Measurements from ENCODE around the gene ZFPM1. TPM values are rescaled to one million over a fixed set of nuclear protein-coding genes. Genes with fewer than 3 reads are reported as not detected.

ZFPM1 gene
- total RNA-seq, 2 experiments from 2014 or later, result 2.1 to 14.2 TPM

GRCh38 chr16:88548131-88548874 is 95.2 kb downstream of the ZFPM1 start:
- Histone ChIP-seq H2AFZ (ENCODE audit: low read length) (no peak overlapping the region), H3K9me3 (ENCODE audit: low read length) (peaks cover 8% of the 10 kb centered on the region; the same call in 1 of the 2 replicates), H3K4me1 (ENCODE audit: insufficient read depth, low read length, poor library complexity, severe bottlenecking) (peaks cover 37% of the 10 kb centered on the region), H3K4me2 (ENCODE audit: low read length) (no peak overlapping the region), H4K20me1 (ENCODE audit: insufficient read depth, low read length) (no peaks in the 10 kb centered on the region), H3K27ac (ENCODE audit: low read depth, low read length, poor library complexity, severe bottlenecking) (no peak overlapping the region), H3K36me3 (ENCODE audit: insufficient read depth, low read length) (no peaks in the 10 kb centered on the region), H3K4me3 (ENCODE audit: low read depth, low read length, poor library complexity, severe bottlenecking) (no peak overlapping the region), H3K9me2 (ENCODE audit: insufficient read depth, low read length) (no peaks in the 10 kb centered on the region), H3K79me2 (ENCODE audit: insufficient read depth, low read depth, low read length) (no peaks in the 10 kb centered on the region)
- intact Hi-C loops (cut with micrococcal nuclease; ENCODE audit: unreplicated experiment), result no loop called here
- DNase-seq (ENCODE audit: low spot score), result no peak
- POLR2A ChIA-PET, result no interaction called here
- TF ChIP-seq EZH2phosphoT487 (IDR thresholded peaks at IDR 0.05; ENCODE audit: borderline replicate concordance, low read depth, low read length), result no peak
- TF ChIP-seq CTCF (conservative IDR thresholded peaks at IDR 0.05; ENCODE audit: low read length), result no peak
- no TSS peak for BruUV-seq (replicated peaks)
- CTCF ChIA-PET (ENCODE audit: unreplicated experiment), result no interaction called here

- BruUV-seq (replicated peaks), result no TSS peak
- no peak overlapping the region for H3K4me3 ChIP-seq (ENCODE audit: low read depth, low read length, poor library complexity, severe bottlenecking)
- DNase-seq (ENCODE audit: low spot score), result no peak
- no peak overlapping the region for H3K4me2 ChIP-seq (ENCODE audit: low read length)
- no peaks in the 10 kb centered on the region for H3K36me3 ChIP-seq (ENCODE audit: insufficient read depth, low read length)
- 0 out of 2 replicates have a peak, but pooled peaks cover 3% of the 10 kb centered on the region for H3K9me3 ChIP-seq (ENCODE audit: low read length)
- intact Hi-C loops (cut with micrococcal nuclease; ENCODE audit: unreplicated experiment), result no loop called here
- H3K27ac ChIP-seq (ENCODE audit: low read depth, low read length, poor library complexity, severe bottlenecking), result no peak overlapping the region
- H3K79me2 ChIP-seq (ENCODE audit: insufficient read depth, low read depth, low read length), result no peaks in the 10 kb centered on the region
- peaks cover 44% of the 10 kb centered on the region for H3K4me1 ChIP-seq (ENCODE audit: insufficient read depth, low read length, poor library complexity, severe bottlenecking)
- CTCF ChIA-PET (ENCODE audit: unreplicated experiment), result no interaction called here
- no peak for TF ChIP-seq CTCF (conservative IDR thresholded peaks at IDR 0.05; ENCODE audit: low read length)
- no peak for TF ChIP-seq EZH2phosphoT487 (IDR thresholded peaks at IDR 0.05; ENCODE audit: borderline replicate concordance, low read depth, low read length)
- no peaks in the 10 kb centered on the region for H4K20me1 ChIP-seq (ENCODE audit: insufficient read depth, low read length)
- POLR2A ChIA-PET, result no interaction called here
- no peak overlapping the region for H2AFZ ChIP-seq (ENCODE audit: low read length)
- H3K9me2 ChIP-seq (ENCODE audit: insufficient read depth, low read length), result no peaks in the 10 kb centered on the region
Observed at GRCh38 chr16:88548985-88549384, 95.9 kb downstream of the ZFPM1 start.

GRCh38 chr16:88549671-88550245 is 96.7 kb downstream of the ZFPM1 start:
- H3K27ac ChIP-seq (ENCODE audit: low read depth, low read length, poor library complexity, severe bottlenecking), result no peak overlapping the region
- no TSS peak for BruUV-seq (replicated peaks)
- no peaks in the 10 kb centered on the region for H4K20me1 ChIP-seq (ENCODE audit: insufficient read depth, low read length)
- no peaks in the 10 kb centered on the region for H3K79me2 ChIP-seq (ENCODE audit: insufficient read depth, low read depth, low read length)
- peak overlapping the region; percentile 13; the same call in 1 of the 2 replicates for H2AFZ ChIP-seq (ENCODE audit: low read length)
- no peaks in the 10 kb centered on the region for H3K36me3 ChIP-seq (ENCODE audit: insufficient read depth, low read length)
- intact Hi-C loops (cut with micrococcal nuclease; ENCODE audit: unreplicated experiment), result loop anchor here (10.0 kb wide), 2 partner anchors 595 to 845 kb away; partner anchors contain the start of gene BANP
- peaks cover 51% of the 10 kb centered on the region for H3K4me1 ChIP-seq (ENCODE audit: insufficient read depth, low read length, poor library complexity, severe bottlenecking)
- H3K4me2 ChIP-seq (ENCODE audit: low read length), result peak overlapping the region; percentile 28; the same call in 1 of the 2 replicates
- ChIA-PET POLR2A (interaction anchor here (0.6 kb wide), 2 partner anchors 115 to 120 kb away, joined by 3 read pairs; no protein-coding TSS in a partner anchor), CTCF (ENCODE audit: unreplicated experiment) (interaction anchor here (0.7 kb wide), 1 partner anchor 112 kb away, joined by 3 read pairs; no protein-coding TSS in a partner anchor)
- no peak for DNase-seq (ENCODE audit: low spot score)
- no peaks in the 10 kb centered on the region for H3K9me3 ChIP-seq (ENCODE audit: low read length)
- TF ChIP-seq EZH2phosphoT487 (IDR thresholded peaks at IDR 0.05; ENCODE audit: borderline replicate concordance, low read depth, low read length), result no peak
- H3K9me2 ChIP-seq (ENCODE audit: insufficient read depth, low read length), result no peaks in the 10 kb centered on the region
- no peak overlapping the region for H3K4me3 ChIP-seq (ENCODE audit: low read depth, low read length, poor library complexity, severe bottlenecking)

Measured in OCI-LY7 (cell line).